HG03108 (cell line): ENCODE data around the gene ZNF786.
"Not testable (repeated sequence)": the region's sequence is repeated elsewhere in the genome, so short reads cannot be mapped to it uniquely, and the experiment has no call there.

Experiments
- ATAC-seq: cut with Tn5 transposase; IDR thresholded peaks from one replicate; pipeline ENCODE4 v1.9.1; 2021; ENCODE audit warnings: moderate library complexity; ENCODE audit not compliant: unreplicated experiment

ZNF786 gene

GRCh38 chr7:149036676-149037075 lies 53.8 kb downstream of the ZNF786 start:
- ATAC-seq, result no peak

- ATAC-seq, result no peak
Observed at GRCh38 chr7:149031353-149031910, 59.1 kb downstream of the ZNF786 start.

GRCh38 chr7:149030439-149030838 lies 60.1 kb downstream of the ZNF786 start:
- not testable (repeated sequence) for ATAC-seq

- ATAC-seq, result peak; percentile 91
Observed at GRCh38 chr7:149028346-149029109, 62.0 kb downstream of the ZNF786 start, which contains the start of gene PDIA4. Gene PDIA4, minus strand, starts transcription at chr7:149028505. Its CDS starts 97 bp downstream, at chr7:149028408.

- no peak for ATAC-seq
Observed at GRCh38 chr7:149027611-149028345, 62.7 kb downstream of the ZNF786 start.

GRCh38 chr7:149027055-149027454 lies 63.5 kb downstream of the ZNF786 start:
- no peak for ATAC-seq

GRCh38 chr7:149023662-149024061 lies 66.9 kb downstream of the ZNF786 start:
- no peak for ATAC-seq

- ATAC-seq, result no peak
Observed at GRCh38 chr7:149022756-149023360, 67.7 kb downstream of the ZNF786 start.

GRCh38 chr7:149021725-149022062 lies 68.8 kb downstream of the ZNF786 start:
- ATAC-seq, result no peak

GRCh38 chr7:149020483-149020882 lies 70.0 kb downstream of the ZNF786 start:
- ATAC-seq, result no peak
